Smooth muscle cell (in vitro differentiated cells): ENCODE measurements around the gene SH3BGR. TPM values are rescaled to one million over a fixed set of nuclear protein-coding genes. Genes with fewer than 3 reads are reported as not detected.

ENCODE experiments used
- DNase-seq: peaks from one replicate; lab custom pipeline; 2025; ENCODE audit not compliant: unreplicated experiment; lab: John Stamatoyannopoulos, UW
- H2AFZ ChIP-seq: fragments of 200-600 bp; sonication (generic); 2 replicates; pipeline ENCODE4 v1.6.0; 2016; ENCODE audit warnings: antibody characterized with exemption, low read depth, mild to moderate bottlenecking
- H3F3A ChIP-seq: fragments of 200-600 bp; sonication (generic); 2 replicates; pipeline ENCODE4 v1.6.0; 2017; ENCODE audit warnings: antibody characterized with exemption, low read depth
- H3K27ac ChIP-seq: fragments of 200-600 bp; sonication (generic); 2 replicates; pipeline ENCODE4 v1.5.1; 2016; ENCODE audit warnings: low read depth, mild to moderate bottlenecking
- H3K27me3 ChIP-seq: fragments of 200-600 bp; sonication (generic); 2 replicates; pipeline ENCODE4 v1.6.1; 2016; ENCODE audit warnings: low read depth, mild to moderate bottlenecking
- H3K36me3 ChIP-seq: fragments of 200-600 bp; sonication (generic); 2 replicates; pipeline ENCODE4 v1.5.1; 2016; ENCODE audit warnings: low read depth
- H3K4me1 ChIP-seq: fragments of 200-600 bp; sonication (generic); 2 replicates; pipeline ENCODE4 v1.5.1; 2016; ENCODE audit warnings: low read depth
- H3K4me2 ChIP-seq: fragments of 200-600 bp; sonication (generic); 2 replicates; pipeline ENCODE4 v1.6.0; 2016; ENCODE audit warnings: mild to moderate bottlenecking
- H3K4me3 ChIP-seq: fragments of 200-600 bp; sonication (generic); 2 replicates; pipeline ENCODE4 v1.5.1; 2016; ENCODE audit warnings: mild to moderate bottlenecking
- H3K79me2 ChIP-seq: fragments of 200-600 bp; sonication (generic); 2 replicates; pipeline ENCODE4 v1.6.0; 2016; ENCODE audit warnings: low read depth, mild to moderate bottlenecking
- H3K9ac ChIP-seq: fragments of 200-600 bp; sonication (generic); 2 replicates; pipeline ENCODE4 v1.6.0; 2016; ENCODE audit warnings: low read depth
- H3K9me3 ChIP-seq: fragments of 200-600 bp; sonication (generic); replicated peaks from 2 replicates; pipeline ENCODE4 v1.5.1; 2016; ENCODE audit warnings: low read depth
- H4K20me1 ChIP-seq: fragments of 200-600 bp; sonication (generic); 2 replicates; pipeline ENCODE4 v1.6.0; 2016; ENCODE audit warnings: low read depth
- CTCF ChIP-seq: fragments of 200-600 bp; sonication (generic); IDR thresholded peaks from 2 replicates; pipeline ENCODE4 v1.5.1; 2017; ENCODE audit warnings: borderline replicate concordance, mild to moderate bottlenecking, antibody characterized with exemption; ENCODE audit not compliant: insufficient read depth, poor library complexity, severe bottlenecking
- WGBS: methylation state at CpG from one replicate; pipeline ENCODE4 v1.1.7; 2016; ENCODE audit warnings: low lambda C conversion rate; 5-methylcytosine and 5-hydroxymethylcytosine counted together
- polyA plus RNA-seq: library from polyadenylated mRNA; unstranded; fragments of >200 nt; fragmentation: Nextera tagmentation; extraction: Ambion mirVana; gene quantifications from 2 replicates; pipeline ENCODE4 v1.2.1, GENCODE V29; 2016
- total RNA-seq: library from RNA; depleted of rRNA; stranded (reverse); fragments of >200 nt; gene quantifications from 2 replicates; pipeline ENCODE4 v1.2.3, GENCODE V29; 2014

SH3BGR gene
- total and polyA plus RNA-seq, 2 experiments from 2014 or later, result 4.9 to 12.5 TPM

GRCh38 chr21:39504230-39504629, 52.5 kb downstream of the SH3BGR start:
- H3K4me3 ChIP-seq, result no peak overlapping the region
- no peak overlapping the region for H2AFZ ChIP-seq
- H3K36me3 ChIP-seq, result no peaks in the 10 kb centered on the region
- H3K9ac ChIP-seq, result no peak overlapping the region
- 92% methylated on average over 6 of the region's 6 CpGs for WGBS
- no peak for DNase-seq
- H3K4me1 ChIP-seq, result no peaks in the 10 kb centered on the region
- H4K20me1 ChIP-seq, result no peaks in the 10 kb centered on the region
- H3K27me3 ChIP-seq, result no peaks in the 10 kb centered on the region
- no peaks in the 10 kb centered on the region for H3F3A ChIP-seq
- H3K27ac ChIP-seq, result no peak overlapping the region
- H3K4me2 ChIP-seq, result no peak overlapping the region
- no peaks in the 10 kb centered on the region for H3K9me3 ChIP-seq
- H3K79me2 ChIP-seq, result no peaks in the 10 kb centered on the region
- TF ChIP-seq CTCF, result no peak

- H3K27me3 ChIP-seq, result no peaks in the 10 kb centered on the region
- no peaks in the 10 kb centered on the region for H3K36me3 ChIP-seq
- no peaks in the 10 kb centered on the region for H4K20me1 ChIP-seq
- no peaks in the 10 kb centered on the region for H3F3A ChIP-seq
- no peak overlapping the region for H3K4me3 ChIP-seq
- no peak overlapping the region for H3K9ac ChIP-seq
- no peak for TF ChIP-seq CTCF
- WGBS, result 92% methylated on average over 1 of the region's 1 CpG
- no peak overlapping the region for H3K27ac ChIP-seq
- no peaks in the 10 kb centered on the region for H3K9me3 ChIP-seq
- no peaks in the 10 kb centered on the region for H3K79me2 ChIP-seq
- no peak overlapping the region for H3K4me2 ChIP-seq
- DNase-seq, result no peak
- no peaks in the 10 kb centered on the region for H3K4me1 ChIP-seq
- no peak overlapping the region for H2AFZ ChIP-seq
Observed at GRCh38 chr21:39510240-39510639, 58.5 kb downstream of the SH3BGR start.

GRCh38 chr21:39511102-39511501, 59.3 kb downstream of the SH3BGR start:
- Histone ChIP-seq H3K27ac (no peak overlapping the region), H3K4me1 (no peaks in the 10 kb centered on the region), H2AFZ (no peak overlapping the region), H4K20me1 (no peaks in the 10 kb centered on the region), H3K9ac (no peak overlapping the region), H3K4me3 (no peak overlapping the region), H3K79me2 (no peaks in the 10 kb centered on the region), H3K36me3 (no peaks in the 10 kb centered on the region), H3F3A (no peaks in the 10 kb centered on the region), H3K27me3 (no peaks in the 10 kb centered on the region), H3K4me2 (no peak overlapping the region), H3K9me3 (no peaks in the 10 kb centered on the region)
- TF ChIP-seq CTCF, result no peak
- no peak for DNase-seq
- 97% methylated on average over 3 of the region's 3 CpGs for WGBS

DNA sequence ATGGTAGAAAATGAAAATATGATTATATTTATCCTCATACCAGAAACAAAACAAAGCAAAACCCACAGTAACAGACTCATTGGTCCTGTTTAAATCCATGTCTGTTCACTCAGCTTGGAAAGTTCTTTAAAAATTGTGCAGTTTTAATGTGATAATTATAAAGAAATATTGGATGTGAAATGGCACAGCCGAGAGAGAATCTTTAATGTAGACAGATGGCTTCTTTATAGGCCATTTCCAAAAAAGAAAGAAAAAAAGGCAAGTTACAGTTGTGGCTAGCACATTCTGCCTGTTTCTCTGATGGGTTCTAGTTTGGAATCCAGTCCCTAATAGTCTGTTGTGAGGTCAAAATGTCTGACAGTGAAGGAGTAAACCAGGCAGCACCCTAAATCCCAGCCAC, 62.0 kb downstream of the SH3BGR start:
- H3K4me2 ChIP-seq, result no peak overlapping the region
- no peaks in the 10 kb centered on the region for H3K9me3 ChIP-seq
- no peaks in the 10 kb centered on the region for H3K27me3 ChIP-seq
- DNase-seq, result no peak
- WGBS, result 93% methylated on average over 1 of the region's 1 CpG
- no peak overlapping the region for H3K4me3 ChIP-seq
- H3F3A ChIP-seq, result no peaks in the 10 kb centered on the region
- H3K4me1 ChIP-seq, result no peaks in the 10 kb centered on the region
- no peaks in the 10 kb centered on the region for H3K79me2 ChIP-seq
- H3K27ac ChIP-seq, result no peak overlapping the region
- no peaks in the 10 kb centered on the region for H4K20me1 ChIP-seq
- H3K36me3 ChIP-seq, result no peaks in the 10 kb centered on the region
- H2AFZ ChIP-seq, result no peak overlapping the region
- H3K9ac ChIP-seq, result no peak overlapping the region
- no peak for TF ChIP-seq CTCF
